Activated CD4-positive, alpha-beta T cell treated with anti-CD3 and anti-CD28 coated beads for 48 hours (primary cell): Measurements from ENCODE around the gene TBC1D4.
"Not testable (repeated sequence)": the region's sequence is repeated elsewhere in the genome, so short reads cannot be mapped to it uniquely, and the experiment has no call there.

Experiments
- DNase-seq: peaks from one replicate; pipeline ENCODE4 v3.0.0-alpha.2; 2020

The TBC1D4 gene

DNA sequence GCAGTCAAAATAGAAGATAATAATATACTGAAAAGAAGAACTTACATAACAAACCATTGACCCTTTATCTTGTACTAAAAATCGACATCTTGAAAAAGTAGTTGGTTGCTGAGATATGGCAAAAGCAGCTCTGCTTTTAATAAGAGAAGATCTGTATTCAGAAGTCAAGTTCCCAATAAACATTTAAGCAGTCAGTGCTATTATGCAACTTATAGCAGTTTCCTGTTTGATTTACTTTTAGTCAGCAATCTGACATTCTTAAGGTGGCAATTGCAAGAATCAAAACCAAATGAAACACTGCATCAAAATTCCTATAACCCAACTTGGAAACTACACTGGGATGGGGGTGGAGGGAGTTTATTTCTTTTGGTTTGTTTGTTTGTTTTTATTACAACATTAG is 165.5 kb downstream of the TBC1D4 start:
- DNase-seq: no peak

DNA sequence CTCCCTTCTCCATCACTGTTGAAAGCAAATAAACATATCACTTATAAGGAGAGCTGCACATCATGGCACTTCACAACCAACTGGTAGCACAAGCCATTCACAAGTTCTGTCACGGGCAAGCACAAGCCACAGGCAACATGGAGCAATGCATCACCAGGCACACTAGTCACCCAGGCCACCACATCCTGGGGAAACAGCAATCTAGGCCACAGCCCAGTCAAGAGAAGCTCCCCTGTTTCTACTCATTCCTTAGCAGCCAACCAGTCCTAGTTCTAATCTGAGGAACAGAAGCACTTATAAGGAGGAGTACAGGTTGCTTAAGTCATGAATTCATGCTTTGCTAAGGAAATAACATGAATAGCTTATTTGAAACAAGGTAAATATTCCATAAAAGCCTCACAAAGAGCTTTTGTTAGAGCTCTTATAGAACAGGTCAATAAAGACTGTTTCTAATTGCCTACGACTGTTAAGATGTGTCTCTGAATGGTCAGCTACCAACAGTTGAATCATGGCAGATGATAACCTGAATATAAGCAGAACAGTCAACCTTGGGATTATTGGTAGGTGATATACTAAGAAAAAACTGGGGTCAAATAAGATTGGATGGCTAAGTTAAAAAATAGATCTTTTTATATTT is 169.0 kb downstream of the TBC1D4 start:
- DNase-seq: peak; percentile 77

DNA sequence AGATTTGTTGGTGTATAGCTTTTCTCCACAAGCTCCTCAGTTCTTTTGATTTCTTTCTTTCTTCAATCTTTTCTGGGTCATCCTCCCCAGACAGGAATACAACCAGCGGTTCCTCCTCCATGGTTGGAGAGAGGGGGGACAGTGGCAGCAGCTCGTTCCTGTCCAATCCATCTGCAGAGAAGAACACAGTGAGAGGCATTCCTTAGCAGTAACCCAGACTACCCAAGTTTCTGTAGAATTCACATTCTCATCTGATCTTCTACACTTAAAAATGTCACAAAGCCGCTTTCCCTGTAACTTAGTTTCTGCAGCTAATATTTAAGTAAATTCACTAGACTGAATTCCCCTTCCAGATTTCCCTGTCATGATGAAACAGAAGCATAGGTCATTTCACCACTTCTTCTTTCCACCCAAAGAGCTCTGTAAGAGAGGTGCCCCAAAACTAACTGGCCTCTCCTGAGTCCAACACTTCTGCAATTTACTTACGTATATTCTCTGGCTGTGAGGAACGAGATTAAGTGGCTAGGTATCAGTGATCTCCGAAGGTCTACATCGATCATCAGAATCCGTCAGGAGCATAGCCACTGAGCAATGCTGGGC is 171.9 kb downstream of the TBC1D4 start:
- no peak for DNase-seq

DNA sequence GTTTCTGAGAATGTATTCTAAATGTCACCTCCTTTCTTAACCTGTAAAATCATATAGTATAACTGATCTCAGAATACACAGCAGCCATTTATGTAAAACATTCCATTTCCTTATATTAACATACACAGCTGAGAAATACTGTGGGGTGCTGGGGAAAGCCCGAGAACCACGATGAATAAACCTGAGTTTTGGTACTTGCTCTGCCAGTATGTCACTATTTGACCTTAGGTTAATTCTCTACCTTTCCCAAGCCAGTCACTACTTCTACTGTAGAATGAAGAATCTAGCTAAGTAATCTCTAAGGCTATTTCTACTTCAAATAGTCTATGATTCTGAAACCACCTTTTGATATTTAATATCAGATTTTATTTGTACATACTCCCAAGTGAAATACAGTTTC is 173.7 kb downstream of the TBC1D4 start:
- peak; percentile 65 for DNase-seq

DNA sequence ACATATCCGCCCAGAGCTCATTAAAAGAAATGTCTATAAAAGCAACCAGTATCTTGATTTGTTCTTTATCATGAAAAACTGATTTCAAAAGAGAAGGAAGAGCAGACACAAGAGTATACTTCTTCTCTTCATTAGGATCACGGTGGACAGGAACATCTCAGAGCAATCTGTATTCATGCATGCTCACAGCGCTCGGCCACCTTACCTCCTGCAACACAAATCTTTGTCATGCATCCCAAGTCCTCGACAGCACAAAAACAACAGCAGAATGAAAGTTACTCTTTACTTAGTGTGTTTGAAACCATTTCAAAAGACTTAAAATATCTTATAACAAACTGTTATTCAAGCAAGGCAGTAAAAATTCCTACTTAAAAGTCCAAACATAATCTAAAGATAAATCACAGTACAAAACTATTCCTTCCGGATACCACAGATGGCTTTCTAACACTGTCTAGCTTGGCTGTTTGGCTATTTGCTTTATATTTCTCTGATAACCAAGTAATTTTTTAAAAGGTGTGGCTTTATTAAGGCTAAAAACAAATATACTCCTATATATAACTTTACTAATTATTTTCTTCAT is 174.5 kb downstream of the TBC1D4 start:
- no peak for DNase-seq

DNA sequence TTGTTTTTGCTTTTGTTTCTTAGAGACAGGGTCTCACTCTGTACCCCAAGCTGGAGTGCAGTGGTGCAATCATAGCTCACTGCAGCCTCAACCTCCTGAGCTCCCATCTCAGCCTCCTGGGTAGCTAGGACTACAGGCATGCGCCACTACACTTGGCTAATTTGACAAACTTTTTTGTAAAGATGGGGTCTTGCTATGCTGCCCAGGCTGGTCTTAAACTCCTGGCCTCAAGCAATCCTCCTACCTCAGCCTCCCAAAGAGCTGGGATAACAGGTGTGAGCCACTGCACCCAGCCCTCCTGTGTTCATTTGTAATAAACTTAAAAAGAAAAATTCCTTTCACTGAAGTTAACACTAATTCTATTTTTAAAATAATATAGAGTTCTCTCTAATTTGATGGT is 175.0 kb downstream of the TBC1D4 start:
- not testable (repeated sequence) for DNase-seq

DNA sequence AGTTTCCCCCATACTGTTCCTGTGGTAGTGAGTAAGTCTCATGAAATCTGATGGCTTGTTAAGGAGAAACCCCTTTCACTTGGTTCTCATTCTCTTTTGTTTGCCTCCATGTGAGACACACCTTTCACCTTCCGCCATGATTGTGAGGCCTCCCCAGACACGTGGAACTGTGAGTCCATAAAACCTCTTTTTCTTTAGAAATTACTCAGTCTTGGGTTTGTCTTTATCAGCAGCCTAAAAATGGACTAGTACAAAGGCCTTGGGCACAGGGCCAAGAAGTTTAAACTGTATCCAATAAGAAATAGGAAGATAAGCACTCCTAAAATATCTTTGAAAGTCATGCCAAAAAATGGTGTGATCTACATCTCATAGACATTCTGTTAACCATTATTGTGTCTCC is 176.9 kb downstream of the TBC1D4 start:
- no peak for DNase-seq

DNA sequence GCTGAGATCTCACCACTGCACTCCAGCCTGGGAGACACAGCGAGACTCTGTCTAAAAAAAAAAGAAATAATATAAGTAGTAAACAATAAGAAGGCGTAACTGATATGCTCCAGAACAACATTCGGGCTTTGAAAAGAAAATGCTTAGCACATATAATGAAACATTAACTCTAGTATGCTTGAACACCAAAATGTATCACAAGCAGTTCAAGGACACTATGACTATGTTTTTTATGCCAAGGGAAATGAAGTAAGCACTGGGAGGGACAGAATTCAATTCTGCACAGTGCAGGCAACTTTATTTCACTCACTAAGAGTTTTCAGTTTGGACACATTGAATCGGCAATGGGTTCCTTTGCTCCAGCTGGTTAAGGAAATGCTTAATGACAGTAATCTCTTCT is 178.7 kb downstream of the TBC1D4 start:
- DNase-seq: no peak

DNA sequence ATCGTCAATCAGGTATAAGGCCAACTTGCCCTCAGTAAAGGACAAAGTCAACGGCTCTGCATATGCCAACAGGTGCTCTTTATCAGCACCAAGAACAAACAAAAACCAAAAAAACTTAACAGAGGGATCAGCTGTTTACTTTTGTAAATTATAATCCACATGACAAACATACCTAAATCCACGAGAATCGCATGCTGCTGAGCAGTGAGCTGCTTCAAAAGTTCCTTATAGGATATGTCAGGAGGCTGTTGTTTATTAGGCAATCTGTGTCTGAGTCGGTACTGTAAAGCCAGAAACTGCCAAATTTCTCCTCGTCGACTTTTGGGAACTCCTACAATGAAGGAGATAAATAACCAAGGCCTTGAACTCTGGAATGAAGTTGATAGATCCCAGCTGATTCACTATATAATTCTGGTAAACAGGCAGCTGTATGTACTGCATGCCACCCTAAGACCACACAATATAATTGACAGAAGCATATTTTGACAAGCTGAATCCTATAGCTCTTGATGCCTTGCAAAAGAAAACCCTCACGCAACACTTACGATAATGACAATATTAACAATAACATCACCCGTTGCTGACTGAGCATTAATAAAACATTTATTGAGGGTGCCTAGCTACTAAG is 179.8 kb downstream of the TBC1D4 start:
- DNase-seq: no peak

DNA sequence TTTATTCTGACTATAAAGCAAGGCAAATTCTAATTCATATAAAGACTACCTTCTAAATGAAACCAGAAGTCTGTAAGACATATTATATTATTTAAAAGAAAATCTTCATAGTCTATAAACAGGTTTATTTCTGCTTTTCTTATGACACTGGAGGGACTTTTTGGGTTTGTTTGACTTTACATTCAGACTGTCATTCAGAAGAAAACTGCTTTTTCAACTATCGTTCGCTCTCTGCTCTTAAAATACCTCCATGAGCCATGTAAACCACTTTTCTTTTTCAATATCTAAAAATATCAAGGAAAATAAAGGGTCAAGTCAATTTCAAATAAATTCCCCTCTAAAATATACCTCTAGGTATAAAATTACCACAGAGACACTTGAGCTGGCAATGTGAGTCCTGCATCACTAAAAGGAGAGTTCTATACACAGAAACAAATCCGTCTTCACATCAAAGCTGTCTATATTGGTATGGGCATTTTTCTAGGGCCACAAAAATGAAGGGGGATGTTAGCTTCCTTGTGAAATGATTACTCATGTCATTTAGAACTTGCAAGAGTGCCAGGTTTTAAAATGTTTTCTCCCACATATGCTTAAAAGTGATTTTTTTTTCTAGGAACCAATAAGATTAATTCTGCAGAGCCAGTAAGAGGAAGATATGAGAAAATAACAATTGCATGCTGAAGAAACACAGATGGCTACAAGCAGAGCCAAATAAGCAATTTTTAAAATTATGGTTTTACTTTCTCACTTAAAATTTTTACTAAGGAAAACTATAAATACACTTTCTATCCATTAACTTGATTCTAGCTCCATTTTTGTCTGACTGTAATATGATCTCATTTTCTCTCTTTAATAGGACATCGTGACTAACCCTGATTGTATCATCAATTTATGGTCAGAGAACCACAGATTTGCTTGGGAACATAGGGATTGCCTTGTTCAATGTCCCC is 181.8 kb downstream of the TBC1D4 start:
- DNase-seq: no peak

DNA sequence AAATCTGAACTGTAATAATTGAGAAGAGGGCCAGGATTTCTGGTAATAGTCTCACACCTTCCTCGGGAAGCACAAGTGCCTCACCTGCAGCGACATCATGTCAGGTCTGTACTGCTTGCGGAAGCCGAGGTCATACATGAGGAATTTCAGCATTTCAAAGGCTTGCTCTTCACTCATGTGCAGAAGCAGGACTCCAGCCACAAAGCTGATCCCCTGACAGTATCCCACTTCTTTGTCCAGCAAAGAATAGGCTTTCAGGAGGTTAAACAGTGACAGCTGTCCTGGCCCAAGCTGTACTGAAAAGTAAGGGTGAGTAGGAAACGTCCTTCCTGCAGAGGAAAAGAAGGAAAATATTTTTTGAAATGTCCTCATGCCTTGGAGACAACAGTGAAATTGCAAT is 182.7 kb downstream of the TBC1D4 start:
- DNase-seq: no peak

DNA sequence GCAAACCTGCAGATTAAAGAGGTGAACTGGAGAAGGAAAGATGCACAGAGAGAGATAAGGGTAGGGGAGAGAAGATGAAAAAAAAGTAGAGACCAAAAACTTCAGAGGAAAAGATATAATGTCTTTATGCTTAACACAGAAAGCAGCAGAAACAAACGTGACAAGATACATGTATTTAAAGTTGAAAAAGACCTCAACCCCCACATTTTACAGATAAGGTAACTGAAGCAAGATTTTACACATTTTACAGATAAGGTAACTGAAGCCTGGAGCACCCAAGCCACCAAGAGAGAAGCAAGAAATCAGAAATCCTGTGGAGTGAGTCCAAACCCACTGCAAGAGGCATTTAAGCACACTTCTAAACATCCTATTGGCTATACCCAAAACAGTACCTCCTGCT is 185.3 kb downstream of the TBC1D4 start:
- no peak for DNase-seq

DNA sequence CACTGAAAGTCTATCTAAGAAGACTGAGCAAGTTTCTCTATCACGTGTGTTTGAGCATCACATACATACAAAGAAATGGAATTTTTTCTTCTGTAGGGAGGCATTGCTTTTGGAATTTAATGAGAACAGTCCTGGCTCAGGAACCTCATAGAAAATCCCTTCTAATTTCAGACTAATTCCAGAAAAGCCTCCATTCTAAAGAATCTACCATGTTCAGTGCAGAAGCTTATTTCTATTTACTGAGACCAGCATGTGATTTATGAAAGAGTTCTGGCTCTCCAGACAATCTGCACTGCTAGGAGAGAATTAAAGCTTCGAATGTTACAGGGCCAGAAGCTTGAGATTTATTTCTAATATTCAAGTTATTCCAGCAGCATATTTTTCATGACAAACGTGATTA is 186.8 kb downstream of the TBC1D4 start:
- DNase-seq: no peak

DNA sequence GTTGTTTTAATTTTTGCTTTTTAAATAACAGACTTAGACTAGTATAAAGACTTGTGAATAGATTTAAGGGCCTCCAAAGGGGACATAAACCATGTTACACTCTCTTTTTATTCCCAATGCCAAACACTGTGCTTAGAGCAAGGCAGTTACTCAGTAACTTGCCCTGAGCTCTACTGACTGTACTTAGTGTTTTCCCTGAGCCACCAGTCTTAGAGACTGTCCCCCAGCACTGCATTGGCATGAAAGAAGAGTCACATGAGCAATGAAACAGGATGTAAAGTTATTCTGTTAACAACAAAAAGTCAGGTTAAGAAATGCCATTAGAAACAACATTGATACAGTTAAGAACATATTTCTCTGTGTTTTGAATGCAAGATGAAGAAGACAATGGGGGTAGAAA is 187.9 kb downstream of the TBC1D4 start:
- DNase-seq: no peak

DNA sequence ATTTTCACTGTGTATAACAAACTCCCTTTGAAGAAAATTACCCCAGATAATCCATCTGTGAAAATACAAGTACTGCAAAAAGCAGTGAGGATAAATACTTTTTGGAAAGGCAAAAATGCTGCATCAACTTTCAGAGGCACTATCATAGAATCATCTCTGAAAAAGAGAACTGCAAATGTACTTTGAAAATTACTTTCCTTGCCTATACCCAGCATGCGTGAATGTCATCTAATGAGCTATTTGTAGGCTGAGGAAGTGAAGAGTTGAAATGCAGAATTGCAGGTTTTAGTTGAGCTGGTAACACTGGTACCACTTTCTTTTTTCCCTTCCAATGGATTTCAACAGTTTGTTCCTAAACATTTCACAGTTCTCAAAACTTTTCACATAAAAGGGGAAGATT is 196.7 kb downstream of the TBC1D4 start:
- no peak for DNase-seq

DNA sequence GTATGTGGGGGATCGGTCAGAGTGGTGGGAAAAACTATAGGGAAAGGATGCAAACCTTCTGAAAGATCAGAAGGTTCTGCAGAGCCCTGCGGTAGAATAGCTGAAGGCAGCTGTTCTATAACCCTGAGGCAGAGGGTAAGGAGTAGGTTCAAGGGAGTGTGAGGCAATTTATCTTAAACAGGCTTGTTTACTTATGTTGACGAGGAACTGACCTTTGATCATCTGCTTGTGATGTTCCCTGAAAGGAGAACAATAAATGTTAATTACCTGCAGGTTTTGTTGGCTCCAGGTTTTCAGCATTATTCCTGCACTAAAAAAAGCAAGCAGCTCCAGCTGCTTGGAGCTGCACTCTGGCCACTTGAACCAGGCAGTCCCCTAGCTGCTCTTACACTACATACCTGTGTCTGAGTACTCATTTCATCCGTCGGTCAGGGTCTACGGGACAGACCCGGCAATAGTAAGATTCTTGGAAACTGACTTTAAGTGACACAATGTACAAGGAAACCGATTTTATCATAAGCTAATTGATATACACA is 202.1 kb downstream of the TBC1D4 start:
- no peak for DNase-seq

DNA sequence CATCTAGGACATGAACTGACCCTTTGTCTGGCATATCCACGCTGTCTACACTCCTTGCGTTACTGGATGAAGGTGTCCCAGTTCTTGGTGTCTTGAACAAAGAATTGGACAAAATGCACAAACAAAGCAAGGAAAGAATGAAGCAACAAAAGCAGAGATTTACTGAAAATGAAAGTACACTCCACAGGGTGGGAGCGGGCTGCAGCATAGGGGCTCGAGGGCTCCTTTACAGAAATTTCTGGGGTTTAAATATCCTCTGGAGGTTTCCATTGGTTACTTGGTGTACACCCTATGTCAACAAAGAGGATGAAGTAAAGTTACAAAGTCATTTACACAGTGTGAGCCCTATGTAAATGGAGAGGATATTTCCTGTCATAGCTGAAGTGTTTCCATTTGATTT is 208.3 kb downstream of the TBC1D4 start:
- DNase-seq: not testable (repeated sequence)

DNA sequence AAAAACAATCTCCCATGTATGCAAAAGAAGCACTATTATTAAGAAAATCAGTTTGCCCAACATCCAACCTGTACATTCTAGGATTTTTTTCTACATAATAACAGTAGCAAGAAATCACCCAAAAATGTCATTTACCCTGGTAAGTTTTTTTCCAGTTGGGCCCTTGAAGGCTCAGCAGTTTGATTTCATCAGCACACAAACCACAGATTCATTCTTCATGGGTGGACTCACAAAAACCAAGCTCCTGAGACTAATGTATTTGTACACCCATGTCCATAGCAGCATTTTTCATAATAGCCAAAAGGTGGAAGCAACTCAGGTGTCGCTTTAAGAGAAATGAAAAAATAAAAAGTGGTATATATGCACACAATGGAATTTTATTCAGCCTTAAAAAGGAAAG is 210.1 kb downstream of the TBC1D4 start:
- no peak for DNase-seq

DNA sequence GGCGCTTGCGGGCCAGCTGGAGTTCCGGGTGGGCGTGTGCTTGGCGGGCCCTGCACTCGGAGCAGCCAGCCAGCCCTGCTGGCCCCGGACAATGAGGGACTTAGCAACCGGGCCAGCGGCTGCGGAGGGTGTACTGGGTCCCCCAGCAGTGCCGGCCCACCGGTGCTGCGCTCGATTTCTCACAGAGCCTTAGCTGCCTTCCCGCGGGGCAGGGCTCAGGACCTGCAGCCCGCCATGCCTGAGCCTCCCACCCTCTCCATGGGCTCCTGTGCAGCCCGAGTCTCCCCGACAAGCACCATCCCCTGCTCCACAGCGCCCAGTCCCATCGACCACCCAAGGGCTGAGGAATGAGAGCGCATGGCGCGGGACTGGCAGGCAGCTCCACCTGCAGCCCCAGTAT is 213.5 kb downstream of the TBC1D4 start:
- DNase-seq: not testable (repeated sequence)

DNA sequence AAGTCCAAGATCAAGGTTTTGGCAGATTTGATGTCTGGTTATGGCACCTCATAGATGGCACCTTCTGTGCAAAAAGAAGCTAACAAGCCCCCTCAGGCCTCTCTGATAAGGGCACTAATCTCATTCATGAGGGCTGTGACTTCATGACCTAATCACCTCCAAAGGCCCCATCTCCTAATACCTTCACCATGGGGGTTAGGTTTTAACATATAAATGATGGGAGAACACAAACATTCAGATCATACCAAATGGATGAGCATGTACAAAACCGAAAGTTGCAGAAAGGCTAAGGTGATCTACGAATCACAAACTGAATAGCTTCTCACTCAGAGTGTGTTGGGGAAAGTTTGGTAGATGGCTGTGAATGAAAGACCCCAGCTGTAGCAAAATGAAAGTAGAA is 217.4 kb downstream of the TBC1D4 start:
- DNase-seq: no peak

DNA sequence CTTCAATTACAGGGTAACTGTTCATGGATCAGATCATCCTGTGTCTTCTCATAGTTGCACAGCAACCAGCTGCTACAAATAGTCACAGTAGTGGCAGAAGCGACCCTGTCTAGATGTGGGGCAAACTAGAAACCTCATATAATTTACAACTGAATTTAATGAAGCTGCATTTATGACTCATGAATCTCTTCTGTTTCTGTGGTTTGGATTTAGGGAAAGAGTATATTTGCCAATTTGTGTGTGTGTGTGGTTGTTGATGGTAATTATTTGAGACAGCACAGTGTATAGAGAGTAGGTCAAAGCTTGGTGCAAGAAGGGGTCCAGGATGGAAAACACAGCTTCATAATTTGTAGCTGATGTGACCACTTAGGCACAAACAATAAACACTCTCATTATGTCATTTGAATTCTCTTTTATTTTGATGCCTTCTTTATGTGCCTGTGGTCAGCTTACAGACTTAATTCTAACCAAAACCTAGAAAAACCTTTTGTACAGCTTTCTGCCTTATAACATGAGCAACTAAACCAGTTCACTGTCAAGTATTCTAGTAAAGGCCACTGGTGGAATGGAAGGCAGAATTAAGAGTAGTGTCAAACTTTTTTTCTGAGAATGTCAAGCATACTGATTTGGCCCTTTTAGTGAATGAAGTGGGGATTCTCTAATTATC is 218.1 kb downstream of the TBC1D4 start:
- no peak for DNase-seq

DNA sequence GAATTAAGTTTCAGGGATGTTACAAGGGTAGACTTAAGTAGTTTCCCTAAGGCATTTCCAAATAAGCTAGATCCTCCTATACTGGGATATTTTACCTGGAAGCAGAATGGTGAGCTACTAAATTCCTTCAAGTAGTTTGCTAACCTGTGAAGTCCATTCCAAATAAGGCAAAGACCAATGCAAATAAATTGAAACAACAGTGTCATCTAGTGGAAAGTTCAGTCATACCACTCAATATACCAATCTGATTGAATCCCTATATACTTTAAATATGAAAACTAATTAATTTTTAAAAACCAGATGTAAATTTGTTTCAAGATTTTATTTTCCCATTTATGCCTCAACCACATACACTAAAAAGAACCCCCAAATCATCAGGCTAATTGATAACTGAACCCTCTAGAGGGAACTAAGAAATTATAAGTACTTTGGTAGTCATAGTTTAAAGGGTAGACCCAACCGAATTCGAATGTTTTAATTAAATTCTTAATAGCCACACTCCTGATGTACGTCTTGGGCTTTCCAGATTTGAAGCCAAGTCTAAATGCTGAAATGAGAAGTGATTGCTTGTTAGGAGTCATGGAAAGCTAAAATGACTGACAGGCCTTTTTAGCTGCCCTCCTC is 223.7 kb downstream of the TBC1D4 start:
- DNase-seq: no peak
